Stomach (tissue), 9 donors: ENCODE measurements around the gene WNT4. TPM values are rescaled to one million over a fixed set of nuclear protein-coding genes. Genes with fewer than 3 reads are reported as not detected.

Experiments used
- DNase-seq, 2 donors: peaks; one replicate each; pipeline versions ENCODE4 v3.0.0 to v3.0.0-alpha.2; 2013 to 2019
- H3K27ac ChIP-seq, 5 donors: fragments of 200-600 bp in 4 of 5; sonication (generic) in 4 of 5; one replicate each; pipeline ENCODE4 v1.5.1; 2013 to 2019; ENCODE audit warnings: mild to moderate bottlenecking in 1 of 5, moderate library complexity in 1 of 5
- H3K27me3 ChIP-seq, 3 donors: fragments of 200-600 bp; sonication (generic); one replicate each; pipeline ENCODE4 v1.5.1; 2017 to 2019; ENCODE audit warnings: mixed run types in 1 of 3
- H3K36me3 ChIP-seq, 4 donors: fragments of 200-600 bp; sonication (generic); 1 replicate in 3 of 4; 2 replicates in 1 of 4; pipeline ENCODE4 v1.5.1; 2016 to 2019
- H3K4me1 ChIP-seq, 4 donors: fragments of 200-600 bp; sonication (generic); one replicate each; pipeline ENCODE4 v1.5.1; 2016 to 2019
- H3K4me3 ChIP-seq, 4 donors: fragments of 200-600 bp; sonication (generic) in 3 of 4; one replicate each; pipeline ENCODE4 v1.5.1; 2016 to 2019; ENCODE audit warnings: mild to moderate bottlenecking in 1 of 4
- H3K9me3 ChIP-seq, 4 donors: fragments of 200-600 bp; sonication (generic); one replicate each; pipeline ENCODE4 v1.5.1; 2016 to 2019
- CTCF ChIP-seq, 7 experiments: fragments of 450-650 bp in 4 of 7; fragments of 200-600 bp in 3 of 7; sonication (generic) in 3 of 7; IDR thresholded peaks; one replicate each; pipeline ENCODE4 v1.5.1; 2016 to 2019; ENCODE audit warnings: antibody characterized with exemption in 7 of 7, control low read depth in 2 of 7, mild to moderate bottlenecking in 1 of 7
- EP300 ChIP-seq: sonication (generic); formaldehyde crosslinking; IDR thresholded peaks from one replicate; pipeline ENCODE4 v1.6.1; 2017; ENCODE audit warnings: antibody characterized with exemption
- POLR2A ChIP-seq, 4 donors: fragments of 450-650 bp; IDR thresholded peaks; one replicate each; pipeline ENCODE4 v1.6.1; 2016; ENCODE audit warnings: antibody characterized with exemption in 4 of 4, control low read depth in 2 of 4, mild to moderate bottlenecking in 1 of 4, moderate library complexity in 1 of 4
- POLR2AphosphoS5 ChIP-seq, 3 donors: sonication (generic); formaldehyde crosslinking; IDR thresholded peaks; one replicate each; pipeline ENCODE4 v1.6.1; 2016; ENCODE audit warnings: antibody characterized with exemption in 3 of 3
- WGBS, 5 donors: extraction: QIAGEN DNeasy Blood & Tissue Kit in 3 of 5; methylation state at CpG; one replicate each; pipeline versions ENCODE4 v1.1.5 to v1.1.7; 2013 to 2018; 5-methylcytosine and 5-hydroxymethylcytosine counted together
- intact Hi-C: fragments of 100-400 bp; cut with DNase I; formaldehyde crosslinking; loops from one replicate; pipeline ENCODE4 v1.15.1; 2023; ENCODE audit warnings: low total_unique reads
- polyA plus RNA-seq, 3 donors: library from polyadenylated mRNA; stranded (reverse); fragments of 200-250 nt; gene quantifications; one replicate each; pipeline ENCODE4 v1.2.3, GENCODE V29; 2013
- total RNA-seq, 5 donors: library from RNA; depleted of rRNA; stranded (reverse); fragments of >200 nt; gene quantifications; one replicate each; pipeline versions ENCODE4 v1.1.0 to v1.2.3, GENCODE V29; 2014 to 2016
- donor health status: healthy with polysubstance abuse.
- donor health status: Bipolar disorder and iron deficiency.
- donor health status: healthy.

Gene WNT4
- total and polyA plus RNA-seq, 8 donors, result 0.58 to 10.0 (median 4.5) TPM

GRCh38 chr1:22119626-22120468 is 23.1 kb downstream of the WNT4 start:
- peaks cover 0 to 45% (median 39%) of the 10 kb centered on the region in 4 donors for H3K36me3 ChIP-seq
- no peak overlapping the region for H3K27ac ChIP-seq
- peaks cover 6 to 39% (median 30%) of the 10 kb centered on the region in 4 donors for H3K4me1 ChIP-seq
- DNase-seq, result no peak
- TF ChIP-seq EP300 (no peak), POLR2AphosphoS5 (IDR thresholded peaks at IDR 0.05) (no peak), POLR2A (IDR thresholded peaks at IDR 0.05) (no peak), CTCF (IDR thresholded peaks at IDR 0.05) (no peak)
- no peaks in the 10 kb centered on the region for H3K27me3 ChIP-seq
- H3K9me3 ChIP-seq, result no peaks in the 10 kb centered on the region
- no peak overlapping the region for H3K4me3 ChIP-seq
- intact Hi-C loops, result no loop called here
- 92 to 94% (median 93%) methylated on average over 36 to 44 of the region's 44 CpGs for WGBS, 5 donors

- no peak for DNase-seq
- TF ChIP-seq POLR2A (IDR thresholded peaks at IDR 0.05), result no peak
- TF ChIP-seq EP300, result no peak
- no peak for TF ChIP-seq CTCF (IDR thresholded peaks at IDR 0.05)
- TF ChIP-seq POLR2AphosphoS5 (IDR thresholded peaks at IDR 0.05), result no peak
- Histone ChIP-seq H3K27me3 (no peaks in the 10 kb centered on the region), H3K4me1 (peaks cover 17 to 53% (median 42%) of the 10 kb centered on the region in 4 donors), H3K4me3 (no peak overlapping the region), H3K36me3 (peaks cover 0 to 58% (median 46%) of the 10 kb centered on the region in 4 donors), H3K27ac (no peak overlapping the region), H3K9me3 (no peaks in the 10 kb centered on the region)
- intact Hi-C loops, result no loop called here
- WGBS, 5 donors, result 67 to 80% (median 76%) methylated on average over 7 to 8 of the region's 8 CpGs
Measured at GRCh38 chr1:22118291-22118992, 24.5 kb downstream of the WNT4 start.

- intact Hi-C loops, result no loop called here
- peak overlapping the region in 1 of 5 donors; percentile 19 for H3K27ac ChIP-seq
- no peaks in the 10 kb centered on the region for H3K27me3 ChIP-seq
- H3K9me3 ChIP-seq, result no peaks in the 10 kb centered on the region
- peaks cover 17 to 59% (median 46%) of the 10 kb centered on the region in 4 donors for H3K4me1 ChIP-seq
- WGBS, 5 donors, result 50 to 78% (median 63%) methylated on average over 5 of the region's 5 CpGs
- H3K36me3 ChIP-seq, result peaks cover 0 to 64% (median 52%) of the 10 kb centered on the region in 4 donors
- DNase-seq, result peak; percentile 49 to 52
- no peak overlapping the region for H3K4me3 ChIP-seq
- TF ChIP-seq POLR2AphosphoS5 (IDR thresholded peaks at IDR 0.05) (no peak), POLR2A (IDR thresholded peaks at IDR 0.05) (no peak), CTCF (IDR thresholded peaks at IDR 0.05) (no peak), EP300 (no peak)
Measured at GRCh38 chr1:22117851-22118250, 25.0 kb downstream of the WNT4 start.

GRCh38 chr1:22117238-22117637 is 25.7 kb downstream of the WNT4 start:
- Histone ChIP-seq H3K4me1 (peaks cover 17 to 65% (median 51%) of the 10 kb centered on the region in 4 donors), H3K4me3 (no peak overlapping the region), H3K9me3 (no peaks in the 10 kb centered on the region), H3K27me3 (no peaks in the 10 kb centered on the region), H3K27ac (peak overlapping the region in 1 of 5 donors; percentile 19), H3K36me3 (peaks cover 0 to 70% (median 55%) of the 10 kb centered on the region in 4 donors)
- no peak for DNase-seq
- no peak for TF ChIP-seq EP300
- no peak for TF ChIP-seq POLR2A (IDR thresholded peaks at IDR 0.05)
- TF ChIP-seq POLR2AphosphoS5 (IDR thresholded peaks at IDR 0.05), result no peak
- no peak for TF ChIP-seq CTCF (IDR thresholded peaks at IDR 0.05)
- 49 to 66% (median 60%) methylated on average over 4 of the region's 4 CpGs for WGBS, 5 donors
- intact Hi-C loops, result no loop called here
